WTC11 (cell line): ENCODE results near the gene CST9L. TPM values are rescaled to one million over a fixed set of nuclear protein-coding genes. Genes with fewer than 3 reads are reported as not detected.

Source experiments
- ATAC-seq: fragments of 200-7000 bp; cut with Tn5 transposase; 2 replicates; pipeline ENCODE4 v1.10.0; 2021; ENCODE audit warnings: mild to moderate bottlenecking, moderate library complexity
- CTCF ChIA-PET: fragments of 300-600 bp; sonication (Branson Sonifier 250); formaldehyde crosslinking; loops from one replicate; lab custom pipeline; 2021; ENCODE audit warnings: antibody characterized with exemption; lab: Charles Lee
- POLR2A ChIA-PET: fragments of 350-600 bp; sonication (Branson Sonifier 250); formaldehyde crosslinking; loops from one replicate; lab custom pipeline; 2021; ENCODE audit warnings: antibody characterized with exemption; lab: Charles Lee
- DNase-seq: peaks from one replicate; pipeline ENCODE4 v3.0.0; 2021; ENCODE audit warnings: low spot score
- H3K27ac Mint-ChIP-seq: 2 replicates; pipeline ENCODE4 v1.8.0; 2021; ENCODE audit warnings: mixed read lengths
- H3K27me3 Mint-ChIP-seq: 2 replicates; pipeline ENCODE4 v1.8.0; 2021; ENCODE audit warnings: low read depth, mild to moderate bottlenecking, moderate library complexity, mixed read lengths
- H3K36me3 Mint-ChIP-seq: 2 replicates; pipeline ENCODE4 v1.8.0; 2021; ENCODE audit warnings: mixed read lengths
- H3K4me1 Mint-ChIP-seq: 2 replicates; pipeline ENCODE4 v1.8.0; 2022; ENCODE audit warnings: mixed read lengths
- H3K4me3 Mint-ChIP-seq: 2 replicates; pipeline ENCODE4 v1.8.0; 2021; ENCODE audit warnings: mild to moderate bottlenecking, moderate library complexity, mixed read lengths
- H3K9me3 Mint-ChIP-seq: 2 replicates; pipeline ENCODE4 v1.8.0; 2021; ENCODE audit warnings: mixed read lengths
- CREM ChIP-seq: sonication (generic); formaldehyde crosslinking; IDR thresholded peaks from 2 replicates; pipeline ENCODE4 v1.8.1; 2022; ENCODE audit warnings: mild to moderate bottlenecking, missing genetic modification reagents, moderate library complexity
- E2F4 ChIP-seq: sonication (generic); formaldehyde crosslinking; IDR thresholded peaks from 2 replicates; pipeline ENCODE4 v1.8.1; 2022; ENCODE audit warnings: low read depth, mild to moderate bottlenecking, moderate library complexity, missing genetic modification reagents, borderline replicate concordance
- ERG ChIP-seq: fragments of 250-450 bp; sonication (Bioruptor Pico); IDR thresholded peaks from 2 replicates; pipeline ENCODE4 v1.8.0; 2021; ENCODE audit warnings: mild to moderate bottlenecking
- ESRRA ChIP-seq: sonication (generic); formaldehyde crosslinking; IDR thresholded peaks from 2 replicates; pipeline ENCODE4 v1.8.1; 2022; ENCODE audit warnings: mild to moderate bottlenecking, missing genetic modification reagents, borderline replicate concordance
- FOXP1 ChIP-seq: sonication (generic); formaldehyde crosslinking; IDR thresholded peaks from 2 replicates; pipeline ENCODE4 v1.8.0; 2022; ENCODE audit warnings: missing genetic modification reagents, mild to moderate bottlenecking, moderate library complexity, borderline replicate concordance
- JUN ChIP-seq: sonication (generic); formaldehyde crosslinking; IDR thresholded peaks from 2 replicates; pipeline ENCODE4 v1.8.0; 2023; ENCODE audit warnings: mild to moderate bottlenecking, missing genetic modification reagents
- MLX ChIP-seq: sonication (generic); formaldehyde crosslinking; IDR thresholded peaks from 2 replicates; pipeline ENCODE4 v1.8.1; 2023; ENCODE audit warnings: mild to moderate bottlenecking, missing genetic modification reagents, moderate library complexity
- NR2C2 ChIP-seq: sonication (generic); formaldehyde crosslinking; IDR thresholded peaks from 2 replicates; pipeline ENCODE4 v1.8.0; 2022; ENCODE audit warnings: mild to moderate bottlenecking, missing genetic modification reagents
- PRRX2 ChIP-seq: fragments of 250-450 bp; sonication (Bioruptor Pico); IDR thresholded peaks from 2 replicates; pipeline ENCODE4 v1.8.0; 2021; ENCODE audit warnings: mild to moderate bottlenecking
- SOX15 ChIP-seq: fragments of 250-450 bp; sonication (Bioruptor Pico); IDR thresholded peaks from 2 replicates; pipeline ENCODE4 v1.9.0; 2021; ENCODE audit warnings: mild to moderate bottlenecking
- ZNF317 ChIP-seq: sonication (generic); formaldehyde crosslinking; IDR thresholded peaks from 2 replicates; pipeline ENCODE4 v1.8.1; 2023; ENCODE audit warnings: low read depth, mild to moderate bottlenecking, moderate library complexity, missing genetic modification reagents, borderline replicate concordance
- total RNA-seq: library from RNA; stranded (reverse); gene quantifications from 3 replicates; pipeline ENCODE4 v1.2.3, GENCODE V29; 2021
- TF ChIP-seq, protein P1 (sequence below): fragments of 250-450 bp; sonication (Bioruptor Pico); IDR thresholded peaks from 2 replicates; pipeline ENCODE4 v1.9.0; 2021; ENCODE audit warnings: mild to moderate bottlenecking
- TF ChIP-seq, protein P2 (sequence below): sonication (generic); formaldehyde crosslinking; IDR thresholded peaks from 2 replicates; pipeline ENCODE4 v1.8.0; 2022; ENCODE audit warnings: mild to moderate bottlenecking, missing genetic modification reagents
- TF ChIP-seq, protein P3 (sequence below): fragments of 200-600 bp; IDR thresholded peaks from 2 replicates; pipeline ENCODE4 v1.8.0; 2022; ENCODE audit warnings: antibody characterized with exemption
- TF ChIP-seq, protein P4 (sequence below): sonication (generic); formaldehyde crosslinking; IDR thresholded peaks from 2 replicates; pipeline ENCODE4 v1.8.0; 2023; ENCODE audit warnings: mild to moderate bottlenecking, missing genetic modification reagents
- TF ChIP-seq, protein P5 (sequence below): sonication (generic); formaldehyde crosslinking; IDR thresholded peaks from 2 replicates; pipeline ENCODE4 v1.8.1; 2023; ENCODE audit warnings: mild to moderate bottlenecking, missing genetic modification reagents, moderate library complexity
- TF ChIP-seq, protein P6 (sequence below): fragments of 250-450 bp; sonication (Bioruptor Pico); IDR thresholded peaks from 2 replicates; pipeline ENCODE4 v1.9.0; 2021; ENCODE audit warnings: mild to moderate bottlenecking

CST9L gene
- total RNA-seq, 1 experiment from 2014 or later: not detected

DNA sequence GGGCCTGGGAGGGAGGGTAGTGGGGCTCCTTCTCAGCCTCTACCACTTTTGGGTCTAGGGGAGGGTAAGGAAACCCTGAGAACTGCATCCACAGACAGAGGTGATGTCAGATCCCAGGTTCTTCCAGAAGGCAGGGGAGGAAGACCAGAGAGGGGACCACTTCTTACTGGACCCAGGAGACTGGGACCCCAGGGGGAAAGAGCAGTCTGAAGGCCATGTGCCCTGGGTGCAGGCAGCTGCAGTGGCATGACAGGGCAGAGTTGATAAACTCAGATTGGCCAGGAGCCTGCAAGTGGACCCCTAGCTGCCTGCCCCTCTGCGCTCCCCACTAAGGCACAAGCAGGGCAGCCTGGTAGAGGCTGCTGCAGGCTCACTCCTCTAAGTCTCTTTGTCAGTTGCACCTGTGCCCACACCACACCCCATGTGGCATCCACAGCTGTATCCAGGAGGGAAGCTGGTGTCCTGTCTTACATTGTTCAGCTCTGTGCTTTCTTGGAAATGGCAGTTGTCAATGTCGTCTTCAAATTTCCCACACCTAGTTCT is 2.7 kb downstream of the CST9L start:
- no peak for TF ChIP-seq SOX15 (CRISPR knock-in tag)
- TF ChIP-seq FOXP1 (CRISPR knock-in tag): no peak
- no peak for TF ChIP-seq E2F4
- no peak for TF ChIP-seq CREM (CRISPR knock-in tag)
- no peak for TF ChIP-seq PRRX2 (CRISPR knock-in tag)
- no peak for TF ChIP-seq ZNF317 (CRISPR knock-in tag)
- TF ChIP-seq, protein P1, sequence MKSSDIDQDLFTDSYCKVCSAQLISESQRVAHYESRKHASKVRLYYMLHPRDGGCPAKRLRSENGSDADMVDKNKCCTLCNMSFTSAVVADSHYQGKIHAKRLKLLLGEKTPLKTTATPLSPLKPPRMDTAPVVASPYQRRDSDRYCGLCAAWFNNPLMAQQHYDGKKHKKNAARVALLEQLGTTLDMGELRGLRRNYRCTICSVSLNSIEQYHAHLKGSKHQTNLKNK (CRISPR knock-in tag): no peak
- TF ChIP-seq, protein P2, sequence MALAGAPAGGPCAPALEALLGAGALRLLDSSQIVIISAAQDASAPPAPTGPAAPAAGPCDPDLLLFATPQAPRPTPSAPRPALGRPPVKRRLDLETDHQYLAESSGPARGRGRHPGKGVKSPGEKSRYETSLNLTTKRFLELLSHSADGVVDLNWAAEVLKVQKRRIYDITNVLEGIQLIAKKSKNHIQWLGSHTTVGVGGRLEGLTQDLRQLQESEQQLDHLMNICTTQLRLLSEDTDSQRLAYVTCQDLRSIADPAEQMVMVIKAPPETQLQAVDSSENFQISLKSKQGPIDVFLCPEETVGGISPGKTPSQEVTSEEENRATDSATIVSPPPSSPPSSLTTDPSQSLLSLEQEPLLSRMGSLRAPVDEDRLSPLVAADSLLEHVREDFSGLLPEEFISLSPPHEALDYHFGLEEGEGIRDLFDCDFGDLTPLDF (CRISPR knock-in tag): no peak
- no peak for TF ChIP-seq NR2C2 (CRISPR knock-in tag)
- TF ChIP-seq MLX (CRISPR knock-in tag): no peak
- TF ChIP-seq, protein P3, sequence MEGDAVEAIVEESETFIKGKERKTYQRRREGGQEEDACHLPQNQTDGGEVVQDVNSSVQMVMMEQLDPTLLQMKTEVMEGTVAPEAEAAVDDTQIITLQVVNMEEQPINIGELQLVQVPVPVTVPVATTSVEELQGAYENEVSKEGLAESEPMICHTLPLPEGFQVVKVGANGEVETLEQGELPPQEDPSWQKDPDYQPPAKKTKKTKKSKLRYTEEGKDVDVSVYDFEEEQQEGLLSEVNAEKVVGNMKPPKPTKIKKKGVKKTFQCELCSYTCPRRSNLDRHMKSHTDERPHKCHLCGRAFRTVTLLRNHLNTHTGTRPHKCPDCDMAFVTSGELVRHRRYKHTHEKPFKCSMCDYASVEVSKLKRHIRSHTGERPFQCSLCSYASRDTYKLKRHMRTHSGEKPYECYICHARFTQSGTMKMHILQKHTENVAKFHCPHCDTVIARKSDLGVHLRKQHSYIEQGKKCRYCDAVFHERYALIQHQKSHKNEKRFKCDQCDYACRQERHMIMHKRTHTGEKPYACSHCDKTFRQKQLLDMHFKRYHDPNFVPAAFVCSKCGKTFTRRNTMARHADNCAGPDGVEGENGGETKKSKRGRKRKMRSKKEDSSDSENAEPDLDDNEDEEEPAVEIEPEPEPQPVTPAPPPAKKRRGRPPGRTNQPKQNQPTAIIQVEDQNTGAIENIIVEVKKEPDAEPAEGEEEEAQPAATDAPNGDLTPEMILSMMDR: no peak
- TF ChIP-seq, protein P4, sequence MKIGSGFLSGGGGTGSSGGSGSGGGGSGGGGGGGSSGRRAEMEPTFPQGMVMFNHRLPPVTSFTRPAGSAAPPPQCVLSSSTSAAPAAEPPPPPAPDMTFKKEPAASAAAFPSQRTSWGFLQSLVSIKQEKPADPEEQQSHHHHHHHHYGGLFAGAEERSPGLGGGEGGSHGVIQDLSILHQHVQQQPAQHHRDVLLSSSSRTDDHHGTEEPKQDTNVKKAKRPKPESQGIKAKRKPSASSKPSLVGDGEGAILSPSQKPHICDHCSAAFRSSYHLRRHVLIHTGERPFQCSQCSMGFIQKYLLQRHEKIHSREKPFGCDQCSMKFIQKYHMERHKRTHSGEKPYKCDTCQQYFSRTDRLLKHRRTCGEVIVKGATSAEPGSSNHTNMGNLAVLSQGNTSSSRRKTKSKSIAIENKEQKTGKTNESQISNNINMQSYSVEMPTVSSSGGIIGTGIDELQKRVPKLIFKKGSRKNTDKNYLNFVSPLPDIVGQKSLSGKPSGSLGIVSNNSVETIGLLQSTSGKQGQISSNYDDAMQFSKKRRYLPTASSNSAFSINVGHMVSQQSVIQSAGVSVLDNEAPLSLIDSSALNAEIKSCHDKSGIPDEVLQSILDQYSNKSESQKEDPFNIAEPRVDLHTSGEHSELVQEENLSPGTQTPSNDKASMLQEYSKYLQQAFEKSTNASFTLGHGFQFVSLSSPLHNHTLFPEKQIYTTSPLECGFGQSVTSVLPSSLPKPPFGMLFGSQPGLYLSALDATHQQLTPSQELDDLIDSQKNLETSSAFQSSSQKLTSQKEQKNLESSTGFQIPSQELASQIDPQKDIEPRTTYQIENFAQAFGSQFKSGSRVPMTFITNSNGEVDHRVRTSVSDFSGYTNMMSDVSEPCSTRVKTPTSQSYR (CRISPR knock-in tag): no peak
- TF ChIP-seq, protein P5, sequence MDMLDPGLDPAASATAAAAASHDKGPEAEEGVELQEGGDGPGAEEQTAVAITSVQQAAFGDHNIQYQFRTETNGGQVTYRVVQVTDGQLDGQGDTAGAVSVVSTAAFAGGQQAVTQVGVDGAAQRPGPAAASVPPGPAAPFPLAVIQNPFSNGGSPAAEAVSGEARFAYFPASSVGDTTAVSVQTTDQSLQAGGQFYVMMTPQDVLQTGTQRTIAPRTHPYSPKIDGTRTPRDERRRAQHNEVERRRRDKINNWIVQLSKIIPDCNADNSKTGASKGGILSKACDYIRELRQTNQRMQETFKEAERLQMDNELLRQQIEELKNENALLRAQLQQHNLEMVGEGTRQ (CRISPR knock-in tag): no peak
- no peak for TF ChIP-seq ESRRA (CRISPR knock-in tag)
- DNase-seq (no peak), ATAC-seq (no peak)
- Mint-ChIP-seq H3K27ac (no peak overlapping the region), H3K36me3 (peaks cover 17% of the 10 kb centered on the region), H3K4me1 (no peaks in the 10 kb centered on the region), H3K27me3 (peaks cover 6% of the 10 kb centered on the region), H3K4me3 (no peak overlapping the region), H3K9me3 (peaks cover 26% of the 10 kb centered on the region)
- ChIA-PET CTCF (interaction anchor here (0.6 to 1.1 kb wide), 3 partner anchors 8 to 43 kb away, joined by 3 to 5 read pairs (median 5); no protein-coding TSS in a partner anchor), POLR2A (no interaction called here)

DNA sequence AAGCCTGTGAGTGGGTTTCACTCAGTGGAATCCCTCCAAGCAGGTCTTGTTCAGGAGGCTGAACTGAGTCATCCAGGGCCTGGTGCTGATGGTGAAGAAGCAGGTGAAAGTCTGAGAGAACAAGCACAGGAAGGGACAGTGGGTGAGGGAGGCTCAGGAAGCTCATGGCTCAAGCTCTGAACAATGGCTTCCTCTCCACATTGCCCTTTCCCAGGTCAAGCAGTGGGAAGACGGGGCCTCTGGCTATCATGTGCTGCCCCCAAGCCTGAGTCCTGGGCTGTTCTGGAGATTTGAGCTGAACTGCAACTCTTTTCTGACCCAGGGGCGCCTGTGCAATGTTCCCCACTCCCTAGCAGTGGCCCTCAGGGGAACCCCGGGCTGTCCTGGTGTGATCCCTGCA is 3.4 kb downstream of the CST9L start:
- Mint-ChIP-seq H3K27me3 (peaks cover 6% of the 10 kb centered on the region), H3K4me1 (no peaks in the 10 kb centered on the region), H3K36me3 (peaks cover 21% of the 10 kb centered on the region), H3K9me3 (peaks cover 31% of the 10 kb centered on the region), H3K4me3 (no peak overlapping the region), H3K27ac (no peak overlapping the region)
- POLR2A ChIA-PET: no interaction called here
- ATAC-seq: no peak
- DNase-seq: no peak
- CTCF ChIA-PET: no interaction called here
- TF ChIP-seq ZNF317 (CRISPR knock-in tag): no peak
- no peak for TF ChIP-seq ERG (CRISPR knock-in tag)
- TF ChIP-seq JUN: no peak
- TF ChIP-seq, protein P6, sequence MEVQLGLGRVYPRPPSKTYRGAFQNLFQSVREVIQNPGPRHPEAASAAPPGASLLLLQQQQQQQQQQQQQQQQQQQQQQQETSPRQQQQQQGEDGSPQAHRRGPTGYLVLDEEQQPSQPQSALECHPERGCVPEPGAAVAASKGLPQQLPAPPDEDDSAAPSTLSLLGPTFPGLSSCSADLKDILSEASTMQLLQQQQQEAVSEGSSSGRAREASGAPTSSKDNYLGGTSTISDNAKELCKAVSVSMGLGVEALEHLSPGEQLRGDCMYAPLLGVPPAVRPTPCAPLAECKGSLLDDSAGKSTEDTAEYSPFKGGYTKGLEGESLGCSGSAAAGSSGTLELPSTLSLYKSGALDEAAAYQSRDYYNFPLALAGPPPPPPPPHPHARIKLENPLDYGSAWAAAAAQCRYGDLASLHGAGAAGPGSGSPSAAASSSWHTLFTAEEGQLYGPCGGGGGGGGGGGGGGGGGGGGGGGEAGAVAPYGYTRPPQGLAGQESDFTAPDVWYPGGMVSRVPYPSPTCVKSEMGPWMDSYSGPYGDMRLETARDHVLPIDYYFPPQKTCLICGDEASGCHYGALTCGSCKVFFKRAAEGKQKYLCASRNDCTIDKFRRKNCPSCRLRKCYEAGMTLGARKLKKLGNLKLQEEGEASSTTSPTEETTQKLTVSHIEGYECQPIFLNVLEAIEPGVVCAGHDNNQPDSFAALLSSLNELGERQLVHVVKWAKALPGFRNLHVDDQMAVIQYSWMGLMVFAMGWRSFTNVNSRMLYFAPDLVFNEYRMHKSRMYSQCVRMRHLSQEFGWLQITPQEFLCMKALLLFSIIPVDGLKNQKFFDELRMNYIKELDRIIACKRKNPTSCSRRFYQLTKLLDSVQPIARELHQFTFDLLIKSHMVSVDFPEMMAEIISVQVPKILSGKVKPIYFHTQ (CRISPR knock-in tag): no peak
- TF ChIP-seq, protein P3: no peak
